ENCODE measurements around the gene WWC2.

Gene WWC2

DNA sequence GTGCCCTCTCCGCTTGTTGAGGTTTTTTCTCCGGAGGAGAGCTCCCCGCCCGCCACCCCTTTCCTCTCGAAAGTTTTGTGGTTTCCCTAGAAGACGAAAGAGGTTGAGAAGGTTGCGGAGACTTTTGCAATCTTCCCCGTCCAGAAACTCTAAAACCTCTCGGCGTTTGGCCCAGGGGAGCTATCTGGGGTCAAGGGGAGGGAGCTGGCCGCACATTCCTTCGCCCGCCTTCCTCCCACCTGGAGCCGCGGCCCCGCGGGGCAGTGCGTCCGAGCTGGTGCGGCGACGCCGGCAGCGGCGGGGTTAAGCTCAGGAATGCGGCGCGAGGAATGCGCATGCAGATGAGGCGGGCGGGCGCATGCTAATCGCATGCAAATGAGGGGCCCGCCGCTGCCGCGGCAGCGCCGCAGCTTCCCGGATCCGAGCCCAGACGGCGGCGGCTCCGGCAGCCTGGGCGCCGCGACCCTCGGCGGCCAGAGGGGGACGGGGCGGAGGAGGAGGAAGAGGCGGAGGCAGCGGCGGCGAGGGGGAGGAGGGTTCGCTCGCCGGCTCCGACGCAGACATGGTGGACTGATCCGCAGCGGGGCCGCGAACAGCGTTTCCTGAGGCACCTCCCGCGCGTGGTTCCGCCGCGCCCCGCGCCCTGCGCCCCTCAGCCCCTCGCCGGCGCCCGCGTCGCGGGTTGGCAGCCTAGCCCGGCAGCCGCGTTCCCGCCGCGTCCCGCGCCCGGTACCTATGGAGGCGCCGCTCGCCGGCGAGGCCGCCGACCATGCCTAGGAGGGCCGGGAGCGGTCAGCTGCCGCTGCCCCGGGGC, at the start of gene WWC2:
Gene WWC2 (plus strand): TSS at position 535 of the 814 bp plus-strand sequence. CDS start 235 bp downstream, at position 770.
- H3K9ac ChIP-seq (ENCODE audit: low read length) = peak within 1 kb of the TSS; percentile 53
- no peaks in the 10 kb centered on the region for H3K36me3 ChIP-seq (ENCODE audit: insufficient read depth, low read length)
- H3K27me3 ChIP-seq (ENCODE audit: control insufficient read depth in 1 of 2, insufficient read depth in 2 of 2, low read length in 2 of 2) = no peaks in the 10 kb centered on the region
- H3K9me3 ChIP-seq (ENCODE audit: low read length) = no peaks in the 10 kb centered on the region
- H3K4me1 ChIP-seq (ENCODE audit: insufficient read depth, low read length) = peaks cover 19% of the 10 kb centered on the region
- peak within 1 kb of the TSS; percentile 92 for H3K27ac ChIP-seq (ENCODE audit: low read depth, low read length)
- H3K4me3 ChIP-seq (ENCODE audit: low read depth in 1 of 2, low read length in 2 of 2) = peak within 1 kb of the TSS; percentile 69 to 92

DNA sequence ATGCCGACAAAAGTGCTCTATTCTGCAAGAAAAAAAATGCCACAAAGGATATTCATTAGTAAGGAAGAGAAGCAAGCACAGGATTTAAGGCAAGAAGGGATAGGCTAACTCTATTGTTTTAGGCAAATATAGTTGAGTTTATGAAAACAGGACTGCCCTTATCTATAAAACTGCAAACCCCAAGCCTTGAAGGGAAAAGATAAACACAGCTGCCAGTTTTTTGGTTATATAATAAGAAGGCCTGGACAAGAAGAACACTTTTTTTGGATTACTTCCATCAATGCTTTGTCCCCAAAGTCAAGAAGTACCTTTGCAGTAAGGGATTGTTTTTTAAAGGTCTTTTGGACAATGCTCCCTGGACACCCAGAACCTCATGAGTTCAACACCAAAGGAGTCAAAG, 45.4 kb upstream of the WWC2 start:
- no peak overlapping the region for H3K4me3 ChIP-seq (ENCODE audit: low read depth in 1 of 2, low read length in 2 of 2)
- no peaks in the 10 kb centered on the region for H3K9me3 ChIP-seq (ENCODE audit: low read length)
- H3K36me3 ChIP-seq (ENCODE audit: insufficient read depth, low read length) = no peaks in the 10 kb centered on the region
- H3K27ac ChIP-seq (ENCODE audit: low read depth, low read length) = no peak overlapping the region
- no peaks in the 10 kb centered on the region for H3K4me1 ChIP-seq (ENCODE audit: insufficient read depth, low read length)
- no peak overlapping the region for H3K9ac ChIP-seq (ENCODE audit: low read length)
- no peaks in the 10 kb centered on the region for H3K27me3 ChIP-seq (ENCODE audit: control insufficient read depth in 1 of 2, insufficient read depth in 2 of 2, low read length in 2 of 2)

DNA sequence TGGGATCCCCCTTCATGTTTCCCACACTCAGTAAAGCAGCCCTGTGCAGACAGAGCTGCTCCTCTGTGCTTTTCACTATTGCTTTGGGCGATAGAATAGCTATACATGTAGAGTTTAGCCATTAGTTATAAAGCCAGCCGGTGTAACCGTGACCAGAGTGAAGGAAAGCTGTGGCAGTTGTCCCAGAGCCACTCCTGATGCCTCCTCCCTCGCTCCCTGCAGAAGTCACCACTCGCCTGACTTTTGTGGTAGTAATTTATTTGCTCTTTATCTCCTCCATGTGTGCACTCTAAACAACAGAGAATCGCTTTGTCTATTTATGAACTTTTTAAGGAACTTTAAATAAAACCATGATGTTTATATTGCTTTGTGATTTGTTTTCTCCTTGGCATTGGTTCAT, 41.8 kb upstream of the WWC2 start:
- no peak overlapping the region for H3K27ac ChIP-seq (ENCODE audit: low read depth, low read length)
- H3K9me3 ChIP-seq (ENCODE audit: low read length) = no peaks in the 10 kb centered on the region
- H3K9ac ChIP-seq (ENCODE audit: low read length) = no peak overlapping the region
- no peaks in the 10 kb centered on the region for H3K36me3 ChIP-seq (ENCODE audit: insufficient read depth, low read length)
- no peaks in the 10 kb centered on the region for H3K4me1 ChIP-seq (ENCODE audit: insufficient read depth, low read length)
- no peaks in the 10 kb centered on the region for H3K27me3 ChIP-seq (ENCODE audit: control insufficient read depth in 1 of 2, insufficient read depth in 2 of 2, low read length in 2 of 2)
- no peak overlapping the region for H3K4me3 ChIP-seq (ENCODE audit: low read depth in 1 of 2, low read length in 2 of 2)

GRCh38 chr4:183059797-183060196, 39.3 kb upstream of the WWC2 start:
- no peaks in the 10 kb centered on the region for H3K27me3 ChIP-seq (ENCODE audit: control insufficient read depth in 1 of 2, insufficient read depth in 2 of 2, low read length in 2 of 2)
- no peak overlapping the region for H3K4me3 ChIP-seq (ENCODE audit: low read depth in 1 of 2, low read length in 2 of 2)
- no peaks in the 10 kb centered on the region for H3K9me3 ChIP-seq (ENCODE audit: low read length)
- no peak overlapping the region for H3K9ac ChIP-seq (ENCODE audit: low read length)
- no peaks in the 10 kb centered on the region for H3K4me1 ChIP-seq (ENCODE audit: insufficient read depth, low read length)
- no peaks in the 10 kb centered on the region for H3K36me3 ChIP-seq (ENCODE audit: insufficient read depth, low read length)
- H3K27ac ChIP-seq (ENCODE audit: low read depth, low read length) = no peak overlapping the region

- Histone ChIP-seq H3K4me3 (ENCODE audit: low read depth in 1 of 2, low read length in 2 of 2) (no peak overlapping the region), H3K9ac (ENCODE audit: low read length) (no peak overlapping the region)
These were observed 30.6 kb upstream of the WWC2 start for GRCh38 chr4:183068502-183068901.

DNA sequence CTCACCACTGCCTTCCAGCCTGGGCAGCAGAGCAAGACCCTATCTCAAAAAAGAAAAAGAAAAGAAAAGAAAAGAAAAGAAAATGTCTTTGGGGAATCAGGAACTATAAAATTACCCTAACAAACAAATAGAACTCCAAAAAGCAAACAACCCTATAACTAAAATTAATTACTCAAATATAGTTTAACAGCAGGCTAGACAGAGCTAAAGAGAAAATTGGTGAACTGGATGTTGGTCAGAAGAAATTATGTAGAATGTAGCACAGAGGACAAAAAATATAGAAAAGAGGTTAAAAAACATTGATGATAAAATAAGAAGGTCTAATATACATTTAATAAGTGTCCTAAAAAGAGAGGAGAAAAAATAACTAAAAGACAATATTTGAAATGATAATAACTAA, 27.8 kb upstream of the WWC2 start:
- Histone ChIP-seq H3K9me3 (ENCODE audit: low read length) (peaks cover 3% of the 10 kb centered on the region), H3K36me3 (ENCODE audit: insufficient read depth, low read length) (no peaks in the 10 kb centered on the region), H3K27ac (ENCODE audit: low read depth, low read length) (no peak overlapping the region), H3K4me1 (ENCODE audit: insufficient read depth, low read length) (no peaks in the 10 kb centered on the region), H3K27me3 (ENCODE audit: control insufficient read depth in 1 of 2, insufficient read depth in 2 of 2, low read length in 2 of 2) (no peaks in the 10 kb centered on the region), H3K9ac (ENCODE audit: low read length) (no peak overlapping the region), H3K4me3 (ENCODE audit: low read depth in 1 of 2, low read length in 2 of 2) (no peak overlapping the region)

More at GRCh38 chr4:183068502-183068901, 30.6 kb upstream of the WWC2 start:
- H3K36me3 ChIP-seq (ENCODE audit: insufficient read depth, low read length) = no peaks in the 10 kb centered on the region
- H3K27ac ChIP-seq (ENCODE audit: low read depth, low read length) = no peak overlapping the region
- no peaks in the 10 kb centered on the region for H3K27me3 ChIP-seq (ENCODE audit: control insufficient read depth in 1 of 2, insufficient read depth in 2 of 2, low read length in 2 of 2)
- H3K4me1 ChIP-seq (ENCODE audit: insufficient read depth, low read length) = no peaks in the 10 kb centered on the region
- peaks cover 3% of the 10 kb centered on the region for H3K9me3 ChIP-seq (ENCODE audit: low read length)

GRCh38 chr4:183072176-183072575, 26.9 kb upstream of the WWC2 start:
- no peak overlapping the region for H3K4me3 ChIP-seq (ENCODE audit: low read depth in 1 of 2, low read length in 2 of 2)
- H3K9ac ChIP-seq (ENCODE audit: low read length) = no peak overlapping the region
- H3K27me3 ChIP-seq (ENCODE audit: control insufficient read depth in 1 of 2, insufficient read depth in 2 of 2, low read length in 2 of 2) = no peaks in the 10 kb centered on the region
- H3K4me1 ChIP-seq (ENCODE audit: insufficient read depth, low read length) = no peaks in the 10 kb centered on the region
- H3K36me3 ChIP-seq (ENCODE audit: insufficient read depth, low read length) = no peaks in the 10 kb centered on the region
- H3K9me3 ChIP-seq (ENCODE audit: low read length) = peaks cover 3% of the 10 kb centered on the region
- no peak overlapping the region for H3K27ac ChIP-seq (ENCODE audit: low read depth, low read length)

- no peaks in the 10 kb centered on the region for H3K36me3 ChIP-seq (ENCODE audit: insufficient read depth, low read length)
- H3K4me3 ChIP-seq (ENCODE audit: low read depth in 1 of 2, low read length in 2 of 2) = no peak overlapping the region
- H3K9ac ChIP-seq (ENCODE audit: low read length) = no peak overlapping the region
These were observed 25.3 kb upstream of the WWC2 start for GRCh38 chr4:183073838-183074145.

GRCh38 chr4:183074288-183074990, 24.6 kb upstream of the WWC2 start:
- H3K27ac ChIP-seq (ENCODE audit: low read depth, low read length) = no peak overlapping the region
- no peaks in the 10 kb centered on the region for H3K36me3 ChIP-seq (ENCODE audit: insufficient read depth, low read length)
- no peak overlapping the region for H3K9ac ChIP-seq (ENCODE audit: low read length)
- no peaks in the 10 kb centered on the region for H3K4me1 ChIP-seq (ENCODE audit: insufficient read depth, low read length)
- H3K4me3 ChIP-seq (ENCODE audit: low read depth in 1 of 2, low read length in 2 of 2) = no peak overlapping the region
- no peaks in the 10 kb centered on the region for H3K9me3 ChIP-seq (ENCODE audit: low read length)
- H3K27me3 ChIP-seq (ENCODE audit: control insufficient read depth in 1 of 2, insufficient read depth in 2 of 2, low read length in 2 of 2) = no peaks in the 10 kb centered on the region

More at GRCh38 chr4:183073838-183074145, 25.3 kb upstream of the WWC2 start:
- Histone ChIP-seq H3K9me3 (ENCODE audit: low read length) (no peaks in the 10 kb centered on the region), H3K4me1 (ENCODE audit: insufficient read depth, low read length) (no peaks in the 10 kb centered on the region), H3K27ac (ENCODE audit: low read depth, low read length) (no peak overlapping the region), H3K27me3 (ENCODE audit: control insufficient read depth in 1 of 2, insufficient read depth in 2 of 2, low read length in 2 of 2) (no peaks in the 10 kb centered on the region)

DNA sequence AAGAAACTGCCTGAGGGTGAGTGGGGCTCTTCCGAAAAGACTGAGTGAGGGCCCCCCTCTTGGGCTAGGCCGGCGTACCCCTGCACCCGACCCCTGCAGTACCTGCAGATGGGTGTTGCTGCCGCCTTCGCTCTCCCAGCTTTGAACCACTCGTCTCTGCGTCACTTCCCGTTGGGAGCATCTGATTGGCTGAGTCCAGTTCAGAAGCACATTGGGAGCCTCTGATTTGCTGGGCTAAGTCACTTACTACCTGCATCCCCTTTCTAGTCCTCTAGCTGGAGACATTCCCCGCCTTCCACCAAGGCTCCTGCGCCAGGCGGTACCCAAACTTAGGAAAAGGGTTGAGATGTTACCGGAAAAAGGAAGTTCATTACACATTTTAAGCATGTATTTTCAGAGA, 20.4 kb upstream of the WWC2 start:
- peaks cover 7% of the 10 kb centered on the region for H3K4me1 ChIP-seq (ENCODE audit: insufficient read depth, low read length)
- no peak overlapping the region for H3K4me3 ChIP-seq (ENCODE audit: low read depth in 1 of 2, low read length in 2 of 2)
- no peaks in the 10 kb centered on the region for H3K36me3 ChIP-seq (ENCODE audit: insufficient read depth, low read length)
- H3K9ac ChIP-seq (ENCODE audit: low read length) = no peak overlapping the region
- no peaks in the 10 kb centered on the region for H3K9me3 ChIP-seq (ENCODE audit: low read length)
- no peak overlapping the region for H3K27ac ChIP-seq (ENCODE audit: low read depth, low read length)
- no peaks in the 10 kb centered on the region for H3K27me3 ChIP-seq (ENCODE audit: control insufficient read depth in 1 of 2, insufficient read depth in 2 of 2, low read length in 2 of 2)

- Histone ChIP-seq H3K4me3 (ENCODE audit: low read depth in 1 of 2, low read length in 2 of 2) (no peak overlapping the region), H3K27ac (ENCODE audit: low read depth, low read length) (no peak overlapping the region), H3K9ac (ENCODE audit: low read length) (no peak overlapping the region), H3K4me1 (ENCODE audit: insufficient read depth, low read length) (peaks cover 7% of the 10 kb centered on the region), H3K9me3 (ENCODE audit: low read length) (no peaks in the 10 kb centered on the region), H3K36me3 (ENCODE audit: insufficient read depth, low read length) (no peaks in the 10 kb centered on the region), H3K27me3 (ENCODE audit: control insufficient read depth in 1 of 2, insufficient read depth in 2 of 2, low read length in 2 of 2) (no peaks in the 10 kb centered on the region)
These were observed 18.5 kb upstream of the WWC2 start for GRCh38 chr4:183080372-183081115.

Data from muscle layer of colon (tissue), 2 donors.